Heart right ventricle (tissue), 16 donors: ENCODE measurements around the gene ZNF341. TPM values are rescaled to one million over a fixed set of nuclear protein-coding genes. Genes with fewer than 3 reads are reported as not detected.

Experiments
- ATAC-seq, 8 donors: fragments of 200-7000 bp; cut with Tn5 transposase; one replicate each; pipeline ENCODE4 v1.9.1; 2020; ENCODE audit warnings: mild to moderate bottlenecking in 8 of 8, moderate library complexity in 8 of 8, moderate number of reproducible peaks in 1 of 8
- DNase-seq, 2 donors: peaks; one replicate each; pipeline ENCODE4 v3.0.0-alpha.2; 2020
- H3K27ac ChIP-seq, 10 donors: fragments of 200-600 bp; sonication (generic) in 2 of 10; one replicate each; pipeline versions ENCODE4 v1.5.0 to v1.8.0; 2020 to 2022; ENCODE audit warnings: mild to moderate bottlenecking in 3 of 10
- H3K27me3 ChIP-seq, 7 donors: fragments of 200-600 bp; one replicate each; pipeline ENCODE4 v1.8.0; 2021 to 2022; ENCODE audit warnings: mild to moderate bottlenecking in 2 of 7
- H3K36me3 ChIP-seq, 9 donors: fragments of 200-600 bp; sonication (generic) in 1 of 9; one replicate each; pipeline versions ENCODE4 v1.5.0 to v1.8.0; 2020 to 2022; ENCODE audit warnings: mild to moderate bottlenecking in 2 of 9
- H3K4me1 ChIP-seq, 9 donors: fragments of 200-600 bp; sonication (generic) in 1 of 9; one replicate each; pipeline versions ENCODE4 v1.5.0 to v1.8.0; 2020 to 2022; ENCODE audit warnings: mild to moderate bottlenecking in 4 of 9
- H3K4me3 ChIP-seq, 10 donors: fragments of 200-600 bp; sonication (generic) in 2 of 10; one replicate each; pipeline versions ENCODE4 v1.5.0 to v1.8.0; 2020 to 2022; ENCODE audit warnings: mild to moderate bottlenecking in 7 of 10, moderate library complexity in 2 of 10
- H3K9me3 ChIP-seq, 11 donors: fragments of 200-600 bp in 10 of 11; sonication (generic) in 2 of 11; one replicate each; pipeline versions ENCODE4 v1.5.0 to v1.8.0; 2013 to 2022; ENCODE audit warnings: mild to moderate bottlenecking in 2 of 11, control low read depth in 1 of 11, moderate library complexity in 1 of 11
- CTCF ChIP-seq, 9 donors: fragments of 200-600 bp; sonication (generic) in 2 of 9; IDR thresholded peaks; one replicate each; pipeline versions ENCODE4 v1.5.0 to v1.8.0; 2021 to 2022; ENCODE audit warnings: antibody characterized with exemption in 9 of 9, mild to moderate bottlenecking in 5 of 9, moderate library complexity in 1 of 9
- WGBS, 2 donors: extraction: QIAGEN DNeasy Blood & Tissue Kit; methylation state at CpG; one replicate each; pipeline ENCODE4 v1.1.7; 2013; ENCODE audit warnings: inconsistent platforms in 1 of 2; 5-methylcytosine and 5-hydroxymethylcytosine counted together
- intact Hi-C, 10 donors: fragments of 100-400 bp; cut with DNase I; formaldehyde crosslinking; loops; one replicate each; pipeline versions ENCODE4 v1.11.1 to v1.14.2; 2022
- polyA plus RNA-seq, 2 donors: library from polyadenylated mRNA; stranded (reverse); fragments of 200-250 nt; gene quantifications; one replicate each; pipeline ENCODE4 v1.2.3, GENCODE V29; 2013
- total RNA-seq, 10 donors: library from RNA; stranded (reverse); fragmentation: NEBNext Ultra II Directional in 3 of 10; extraction: Animal tissue kit (Norgen Biotek cat#: 25700) in 3 of 10; gene quantifications; one replicate each; pipeline versions ENCODE4 v1.2.1 to v1.2.4, GENCODE V29; 2021 to 2023
- donor health status: Arrhythmogenic right ventricular cardiomyopathy.
- donor health status: ischemic (EF 13 %, LVEDD 7.1; RV severe dilation, severe dysfunction).
- donor health status: healthy with polysubstance abuse.
- donor health status: DM: no; HTN: yes; CAD: no.
- donor health status: DM: no; HTN: no; CAD: no.
- donor health status: ischemic (EF 25% LVEDD 6.9; RV normal size, moderate dysfunction).
- donor health status: ischemic (EF 25% LVEDD 5.7; RV mildly dilated, moderate dysfunction).
- donor health status: healthy.
- donor health status: DM: yes; HTN: yes; CAD: no.
- donor health status: Ischemic cardiomyopathy.
- donor health status: ischemic (EF 35%, LVEDD 5.7; RV mildly dilated, moderate dysfunction).
- donor health status: nonischemic (EF 11% LVEDD 7.7; RV severe dilation, severe dysfunction).
- donor health status: DM: yes; HTN: yes; CAD: no.
- donor health status: PGD.
- donor health status: ischemic (EF 29% LVEDD 5.4; RV normal size, mild dysfunction).
- donor health status: nonischemic (EF 23%, LVEDD 6.1; RV moderate dilation, normal function).

ZNF341 gene
- total and polyA plus RNA-seq, 12 donors, result 0.85 to 3.7 (median 1.7) TPM

GRCh38 chr20:33744181-33744580, 12.4 kb downstream of the ZNF341 start:
- intact Hi-C loops, result no loop called here
- H3K9me3 ChIP-seq, result no peaks in the 10 kb centered on the region
- H3K27me3 ChIP-seq, result no peaks in the 10 kb centered on the region
- DNase-seq (no peak), ATAC-seq (no peak)
- TF ChIP-seq CTCF (IDR thresholded peaks at IDR 0.05), result no peak
- H3K27ac ChIP-seq, result no peak overlapping the region
- peaks cover 0 to 26% (median 0%) of the 10 kb centered on the region in 9 donors for H3K36me3 ChIP-seq
- WGBS, 2 donors, result 93 to 94% methylated on average over 3 of the region's 3 CpGs
- H3K4me3 ChIP-seq, result no peak overlapping the region
- H3K4me1 ChIP-seq, result no peaks in the 10 kb centered on the region

- WGBS, 2 donors, result 95 to 97% methylated on average over 14 of the region's 14 CpGs
These were observed 13.1 kb downstream of the ZNF341 start for GRCh38 chr20:33744773-33745385.

GRCh38 chr20:33746325-33746998, 14.7 kb downstream of the ZNF341 start:
- ATAC-seq, result no peak
- Histone ChIP-seq H3K4me3 (no peak overlapping the region), H3K27me3 (no peaks in the 10 kb centered on the region), H3K4me1 (no peaks in the 10 kb centered on the region), H3K27ac (no peak overlapping the region), H3K36me3 (peaks cover 0 to 49% (median 6%) of the 10 kb centered on the region in 9 donors), H3K9me3 (no peaks in the 10 kb centered on the region)
- intact Hi-C loops, result no loop called here
- WGBS, 2 donors, result 92 to 94% methylated on average over 12 of the region's 12 CpGs
- DNase-seq, result no peak
- TF ChIP-seq CTCF (IDR thresholded peaks at IDR 0.05), result no peak

More at GRCh38 chr20:33744773-33745385, 13.1 kb downstream of the ZNF341 start:
- ATAC-seq (no peak), DNase-seq (no peak)
- no peak overlapping the region for H3K4me3 ChIP-seq
- no peaks in the 10 kb centered on the region for H3K9me3 ChIP-seq
- H3K36me3 ChIP-seq, result peaks cover 0 to 33% (median 0%) of the 10 kb centered on the region in 9 donors
- H3K27ac ChIP-seq, result no peak overlapping the region
- H3K4me1 ChIP-seq, result no peaks in the 10 kb centered on the region
- intact Hi-C loops, result no loop called here
- TF ChIP-seq CTCF (IDR thresholded peaks at IDR 0.05), result no peak
- no peaks in the 10 kb centered on the region for H3K27me3 ChIP-seq

- ATAC-seq (no peak), DNase-seq (no peak)
- H3K9me3 ChIP-seq, result no peaks in the 10 kb centered on the region
- H3K36me3 ChIP-seq, result peaks cover 0 to 81% (median 27%) of the 10 kb centered on the region in 9 donors
- no peak overlapping the region for H3K4me3 ChIP-seq
- intact Hi-C loops, result no loop called here
- no peak for TF ChIP-seq CTCF (IDR thresholded peaks at IDR 0.05)
- no peak overlapping the region for H3K27ac ChIP-seq
- H3K4me1 ChIP-seq, result no peaks in the 10 kb centered on the region
- WGBS, 2 donors, result 95 to 98% methylated on average over 4 of the region's 4 CpGs
- H3K27me3 ChIP-seq, result no peaks in the 10 kb centered on the region
These were observed 20.0 kb downstream of the ZNF341 start for GRCh38 chr20:33751775-33752174.
